Prostate gland (tissue), 2 donors: Measurements from ENCODE around the gene SCNN1G. TPM values are rescaled to one million over a fixed set of nuclear protein-coding genes. Genes with fewer than 3 reads are reported as not detected.
A peak's percentile ranks its signal among the peaks of the same experiment; 100 is the strongest.

Experiments used
- DNase-seq: peaks from one replicate; pipeline ENCODE4 v3.0.0-alpha.2; 2019; ENCODE audit warnings: low spot score
- H3K27ac ChIP-seq, 2 donors: fragments of 200-600 bp; sonication (generic); 2 replicates each; pipeline ENCODE4 v1.5.1; 2017 to 2019
- H3K27me3 ChIP-seq: fragments of 200-600 bp; sonication (generic); replicated peaks from 2 replicates; pipeline ENCODE4 v1.5.1; 2019; ENCODE audit not compliant: insufficient read depth
- H3K36me3 ChIP-seq, 2 donors: fragments of 200-600 bp; sonication (generic); 1 replicate in 1 of 2; 2 replicates in 1 of 2; pipeline versions ENCODE4 v1.5.1 to v1.8.1; 2017 to 2019
- H3K4me1 ChIP-seq: fragments of 200-600 bp; sonication (generic); replicated peaks from 2 replicates; pipeline ENCODE4 v1.5.1; 2019
- H3K4me3 ChIP-seq, 2 donors: fragments of 200-600 bp; sonication (generic); 2 replicates each; pipeline ENCODE4 v1.5.1; 2017 to 2019
- H3K9me3 ChIP-seq: fragments of 200-600 bp; sonication (generic); 2 replicates; pipeline ENCODE4 v1.5.1; 2017
- CTCF ChIP-seq, 4 experiments: fragments of 200-600 bp in 2 of 4; fragments of 450-650 bp in 2 of 4; sonication (generic) in 2 of 4; IDR thresholded peaks; 1 replicate in 3 of 4; 2 replicates in 1 of 4; pipeline ENCODE4 v1.5.1; 2016 to 2019; ENCODE audit warnings: antibody characterized with exemption in 4 of 4, mild to moderate bottlenecking in 2 of 4, moderate library complexity in 2 of 4
- POLR2A ChIP-seq: fragments of 450-650 bp; IDR thresholded peaks from one replicate; pipeline ENCODE4 v1.6.1; 2016; ENCODE audit warnings: antibody characterized with exemption, mild to moderate bottlenecking
- POLR2AphosphoS5 ChIP-seq: sonication (generic); formaldehyde crosslinking; IDR thresholded peaks from one replicate; pipeline ENCODE4 v1.6.1; 2017; ENCODE audit warnings: antibody characterized with exemption
- WGBS: methylation state at CpG from one replicate; pipeline ENCODE4 v1.1.5; 2018; 5-methylcytosine and 5-hydroxymethylcytosine counted together
- intact Hi-C: fragments of 100-400 bp; cut with DNase I; formaldehyde crosslinking; loops from one replicate; pipeline ENCODE4 v1.14.2; 2022
- total RNA-seq, 2 donors: library from RNA; depleted of rRNA; stranded (reverse); fragments of >200 nt; gene quantifications; one replicate each; pipeline ENCODE4 v1.1.0, GENCODE V29; 2016

SCNN1G gene
- total RNA-seq, 2 donors from 2014 or later: 8.6 to 11.1 TPM

- no peaks in the 10 kb centered on the region for H3K4me1 ChIP-seq
- no peak for DNase-seq
These were observed 7.9 kb upstream of the SCNN1G start for GRCh38 chr16:23174622-23175021.

GRCh38 chr16:23175651-23176050, 6.9 kb upstream of the SCNN1G start:
- no peaks in the 10 kb centered on the region for H3K27me3 ChIP-seq
- DNase-seq: no peak
- H3K27ac ChIP-seq: no peak overlapping the region
- TF ChIP-seq POLR2A: no peak
- TF ChIP-seq POLR2AphosphoS5: no peak
- TF ChIP-seq CTCF (IDR thresholded peaks at IDR 0.05): no peak
- no peaks in the 10 kb centered on the region for H3K9me3 ChIP-seq
- no peaks in the 10 kb centered on the region for H3K4me1 ChIP-seq
- intact Hi-C loops: no loop called here
- no peak overlapping the region for H3K4me3 ChIP-seq
- no peaks in the 10 kb centered on the region for H3K36me3 ChIP-seq

More at GRCh38 chr16:23174622-23175021, 7.9 kb upstream of the SCNN1G start:
- TF ChIP-seq POLR2AphosphoS5 (no peak), POLR2A (no peak), CTCF (IDR thresholded peaks at IDR 0.05) (no peak)
- Histone ChIP-seq H3K27ac (no peak overlapping the region), H3K27me3 (no peaks in the 10 kb centered on the region), H3K9me3 (no peaks in the 10 kb centered on the region), H3K36me3 (no peaks in the 10 kb centered on the region), H3K4me3 (no peak overlapping the region)
- intact Hi-C loops: no loop called here
- 33% methylated on average over 2 of the region's 2 CpGs for WGBS

- no peaks in the 10 kb centered on the region for H3K9me3 ChIP-seq
- no peaks in the 10 kb centered on the region for H3K27me3 ChIP-seq
- WGBS: 98% methylated on average over 4 of the region's 4 CpGs
- H3K36me3 ChIP-seq: no peaks in the 10 kb centered on the region
- no peak overlapping the region for H3K27ac ChIP-seq
- TF ChIP-seq POLR2A (no peak), CTCF (IDR thresholded peaks at IDR 0.05) (no peak), POLR2AphosphoS5 (no peak)
- no peak for DNase-seq
- intact Hi-C loops: no loop called here
- H3K4me1 ChIP-seq: no peaks in the 10 kb centered on the region
- no peak overlapping the region for H3K4me3 ChIP-seq
These were observed 1.0 kb upstream of the SCNN1G start for GRCh38 chr16:23181506-23181905.

GRCh38 chr16:23182206-23182678, 303 bp upstream of the SCNN1G start:
- no peaks in the 10 kb centered on the region for H3K9me3 ChIP-seq
- WGBS: 9% methylated on average over 12 of the region's 33 CpGs
- no peak overlapping the region for H3K27ac ChIP-seq
- H3K36me3 ChIP-seq: no peaks in the 10 kb centered on the region
- no peaks in the 10 kb centered on the region for H3K4me1 ChIP-seq
- peak; percentile 90 for DNase-seq
- TF ChIP-seq CTCF (IDR thresholded peaks at IDR 0.05) (peak; percentile 98 to 100 (median 100)), POLR2A (no peak), POLR2AphosphoS5 (no peak)
- intact Hi-C loops: loop anchor here (1.0 kb wide), 1 partner anchor 252 kb away; no protein-coding TSS in a partner anchor
- no peaks in the 10 kb centered on the region for H3K27me3 ChIP-seq
- H3K4me3 ChIP-seq: peak overlapping the region; percentile 41 to 43

GRCh38 chr16:23183543-23183862, 958 bp downstream of the SCNN1G start:
- peak overlapping the region; percentile 41 to 43 for H3K4me3 ChIP-seq
- no peaks in the 10 kb centered on the region for H3K36me3 ChIP-seq
- no peak overlapping the region for H3K27ac ChIP-seq
- no peak for DNase-seq
- no peaks in the 10 kb centered on the region for H3K4me1 ChIP-seq
- no peaks in the 10 kb centered on the region for H3K9me3 ChIP-seq
- H3K27me3 ChIP-seq: no peaks in the 10 kb centered on the region
- intact Hi-C loops: no loop called here
- WGBS: 26% methylated on average over 4 of the region's 4 CpGs
- TF ChIP-seq POLR2A (no peak), CTCF (IDR thresholded peaks at IDR 0.05) (no peak), POLR2AphosphoS5 (no peak)
